ENCODE results near the gene SEMA4C. TPM values are rescaled to one million over a fixed set of nuclear protein-coding genes. Genes with fewer than 3 reads are reported as not detected.
"Not testable (repeated sequence)": the region's sequence is repeated elsewhere in the genome, so short reads cannot be mapped to it uniquely, and the experiment has no call there.

The SEMA4C gene
- total RNA-seq, 2 experiments from 2014 or later = 5.9 to 8.3 TPM

DNA sequence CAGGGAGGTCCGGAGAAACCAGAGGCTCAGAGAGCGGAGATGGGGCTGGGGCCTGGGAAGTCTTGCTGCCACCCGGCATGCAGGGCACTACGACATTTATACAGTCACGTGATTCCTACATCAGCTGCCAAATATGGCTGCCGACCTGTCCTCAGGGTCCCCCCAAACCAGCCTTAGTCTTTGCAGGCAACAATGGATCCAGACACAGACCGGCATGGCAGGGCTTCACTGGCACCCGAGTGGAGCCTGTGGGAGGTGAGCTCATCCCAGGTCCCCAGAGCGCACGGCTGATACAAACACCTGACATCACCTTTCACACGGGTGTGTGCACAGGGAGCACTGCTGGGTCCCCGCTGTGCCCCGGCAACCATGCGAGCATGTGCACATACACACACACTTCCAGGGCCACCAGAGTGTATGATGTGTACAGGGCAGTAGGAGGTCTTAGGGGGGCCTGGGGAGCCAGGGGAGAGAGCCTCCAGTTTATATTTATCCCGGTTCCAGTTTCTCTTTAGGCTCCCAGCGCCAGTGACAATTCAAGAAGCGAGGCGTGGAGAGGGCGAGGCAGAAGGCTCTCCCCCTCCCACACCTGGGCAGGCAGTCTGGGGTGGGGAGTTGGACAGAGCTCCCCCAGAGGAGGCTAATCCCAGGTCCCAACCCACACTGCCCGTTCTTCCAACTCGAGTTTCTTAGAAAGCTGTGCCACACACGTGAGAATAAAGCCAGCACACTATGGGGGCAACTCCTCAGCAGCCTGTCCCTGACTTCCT, 2.7 kb downstream of the SEMA4C start:
- H3K4me3 Mint-ChIP-seq = peak overlapping the region; percentile 84
- H3K36me3 Mint-ChIP-seq = peaks cover 7% of the 10 kb centered on the region
- peak overlapping the region; percentile 77 for H3K27ac Mint-ChIP-seq
- H3K9me3 Mint-ChIP-seq = no peaks in the 10 kb centered on the region
- H3K27me3 Mint-ChIP-seq = peaks cover 10% of the 10 kb centered on the region
- DNase-seq = no peak
- peaks cover 20% of the 10 kb centered on the region for H3K4me1 Mint-ChIP-seq

DNA sequence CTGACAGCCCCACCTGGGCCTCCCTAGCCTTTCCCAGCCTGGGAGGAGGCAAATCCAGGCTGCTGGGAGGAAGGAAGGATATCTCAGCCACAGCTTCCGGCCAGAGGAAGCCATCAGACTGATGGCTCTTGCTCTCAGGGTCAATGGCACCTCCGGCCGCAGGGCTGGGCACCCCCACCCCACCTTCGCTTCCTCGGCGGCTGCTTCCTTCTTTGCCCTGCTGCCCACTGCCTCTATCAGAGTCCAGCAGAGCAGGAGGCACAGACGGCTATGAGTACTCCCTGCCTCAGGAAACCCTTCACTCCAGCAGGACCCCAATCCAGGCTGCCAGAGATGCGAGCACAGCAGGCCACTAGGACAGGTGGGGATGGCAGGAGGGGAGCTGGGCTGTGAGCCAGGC, 3.3 kb downstream of the SEMA4C start:
- Mint-ChIP-seq H3K36me3 (peaks cover 7% of the 10 kb centered on the region), H3K4me1 (peaks cover 20% of the 10 kb centered on the region), H3K27ac (no peak overlapping the region), H3K4me3 (peak overlapping the region; percentile 84), H3K9me3 (no peaks in the 10 kb centered on the region), H3K27me3 (peaks cover 10% of the 10 kb centered on the region)
- DNase-seq = no peak

DNA sequence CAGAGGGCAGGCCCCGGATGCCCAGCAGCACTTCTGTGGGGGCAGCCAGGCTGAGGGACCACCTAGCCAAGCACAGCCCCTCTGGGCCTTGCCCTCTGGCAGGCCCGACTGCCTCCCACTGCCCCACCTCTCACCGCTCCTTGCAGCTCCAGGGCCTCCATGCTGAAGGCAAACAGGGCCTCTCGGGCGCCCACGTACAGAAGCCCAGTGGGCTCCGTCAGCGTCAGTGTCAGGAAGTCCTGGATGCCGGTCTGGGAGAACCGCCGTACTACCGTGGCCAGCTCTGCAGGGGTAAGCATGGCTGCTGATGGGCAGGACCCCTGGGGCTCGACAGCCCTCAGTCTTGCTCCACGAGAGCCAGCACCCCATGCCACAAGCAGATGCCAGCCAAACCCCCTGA, 3.7 kb downstream of the SEMA4C start:
- Mint-ChIP-seq H3K27me3 (peaks cover 7% of the 10 kb centered on the region), H3K36me3 (peaks cover 5% of the 10 kb centered on the region), H3K27ac (no peak overlapping the region), H3K4me3 (no peak overlapping the region), H3K9me3 (no peaks in the 10 kb centered on the region), H3K4me1 (peaks cover 20% of the 10 kb centered on the region)
- no peak for DNase-seq

DNA sequence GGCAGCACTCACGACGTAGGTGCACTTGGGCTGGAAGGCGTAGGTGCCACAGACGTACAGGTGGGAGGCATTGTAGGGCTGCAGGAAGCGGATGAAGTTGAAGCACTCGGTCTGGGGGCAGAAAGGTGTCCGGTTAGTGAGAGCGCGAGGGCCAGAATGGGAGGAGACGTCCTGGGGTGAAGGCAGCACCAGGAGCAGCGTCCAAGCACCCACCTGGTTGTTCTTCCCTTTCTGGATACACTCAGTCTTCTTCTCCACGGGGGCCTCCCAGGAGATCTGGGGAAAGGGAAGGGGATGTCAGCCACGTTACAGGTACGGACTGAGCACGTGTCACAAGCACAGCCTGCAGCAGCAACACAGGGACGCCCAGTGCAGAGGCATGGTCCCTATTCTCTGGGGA, 4.2 kb downstream of the SEMA4C start:
- Mint-ChIP-seq H3K4me3 (no peak overlapping the region), H3K27me3 (peaks cover 3% of the 10 kb centered on the region), H3K36me3 (peaks cover 5% of the 10 kb centered on the region), H3K27ac (no peak overlapping the region), H3K4me1 (peaks cover 16% of the 10 kb centered on the region), H3K9me3 (no peaks in the 10 kb centered on the region)
- no peak for DNase-seq

DNA sequence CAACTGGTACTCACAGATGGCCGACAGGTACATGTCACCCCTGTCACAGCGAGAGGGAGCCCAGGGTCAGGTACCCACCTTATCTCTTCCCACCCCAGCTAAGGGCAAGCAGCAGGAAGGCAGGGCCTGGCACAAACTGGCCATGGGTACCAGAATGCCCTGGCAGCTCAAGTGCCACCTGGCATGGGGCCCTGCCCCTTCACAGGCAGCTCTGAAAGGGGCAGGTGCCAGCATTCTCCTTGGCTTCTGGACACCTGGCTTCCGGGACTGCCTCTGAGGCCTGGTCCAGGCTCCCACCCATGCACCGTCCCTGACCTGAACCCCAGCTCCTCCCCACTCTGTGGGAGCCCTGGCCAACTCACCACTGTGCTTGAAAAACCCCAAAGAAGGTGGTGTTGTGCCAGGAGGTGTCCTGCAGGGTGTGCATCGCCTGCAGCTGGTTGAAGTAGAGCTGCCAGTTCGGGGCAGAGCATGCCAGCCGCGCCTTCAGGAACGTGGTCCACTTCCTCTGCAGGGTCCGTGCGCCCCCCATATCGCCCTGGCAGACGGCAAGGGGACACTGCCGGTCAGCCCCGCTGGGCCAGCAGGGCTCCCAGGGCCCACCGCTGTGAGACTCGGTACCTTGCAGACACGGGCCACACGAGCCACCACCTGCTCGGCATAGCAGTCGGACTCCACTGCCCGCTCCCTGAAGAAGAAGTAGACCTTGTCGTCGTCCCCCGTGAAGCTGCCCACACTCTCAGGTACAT, 5.4 kb downstream of the SEMA4C start:
- DNase-seq = no peak
- no peak overlapping the region for H3K4me3 Mint-ChIP-seq
- H3K4me1 Mint-ChIP-seq = peaks cover 21% of the 10 kb centered on the region
- H3K36me3 Mint-ChIP-seq = peaks cover 8% of the 10 kb centered on the region
- H3K27me3 Mint-ChIP-seq = no peaks in the 10 kb centered on the region
- H3K9me3 Mint-ChIP-seq = no peaks in the 10 kb centered on the region
- no peak overlapping the region for H3K27ac Mint-ChIP-seq

DNA sequence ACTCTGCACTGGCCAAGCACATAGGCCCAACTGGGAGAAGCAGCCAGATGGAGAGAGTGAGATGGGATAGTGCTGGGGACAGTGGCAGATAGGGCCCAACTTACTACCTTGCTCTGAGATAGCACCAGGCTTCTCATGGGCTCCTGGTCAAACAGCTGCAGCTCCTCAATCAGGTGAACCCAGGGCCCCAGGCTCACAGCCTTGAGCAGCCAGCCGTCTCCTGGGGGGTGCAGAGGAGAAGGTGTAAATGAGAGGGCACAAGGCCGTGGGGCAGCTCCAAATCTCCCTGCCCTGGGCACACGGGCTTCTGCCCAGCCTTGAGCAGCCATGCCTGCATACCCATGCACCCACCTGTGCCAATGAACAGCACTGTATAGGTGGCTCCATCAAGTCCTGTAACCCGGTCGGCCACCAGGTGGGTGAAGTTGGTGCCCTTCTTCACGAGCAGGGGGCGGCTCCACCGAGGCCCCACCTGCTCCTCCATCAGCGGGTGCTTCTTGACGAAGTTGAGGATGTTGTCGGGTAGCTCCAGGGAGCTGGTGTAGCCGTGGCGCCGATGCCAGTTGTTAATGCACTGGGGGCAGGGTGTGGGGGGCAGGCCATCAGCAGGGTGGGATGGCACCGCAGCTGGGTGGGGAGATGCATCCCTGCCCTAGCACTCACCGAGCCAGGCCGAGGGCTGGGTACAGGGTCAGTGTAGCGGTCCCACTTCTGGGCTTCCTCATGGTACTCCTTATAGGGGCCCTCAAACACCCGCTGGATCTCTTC, 6.1 kb downstream of the SEMA4C start:
- Mint-ChIP-seq H3K27ac (no peak overlapping the region), H3K4me3 (no peak overlapping the region), H3K36me3 (peaks cover 8% of the 10 kb centered on the region), H3K27me3 (no peaks in the 10 kb centered on the region), H3K9me3 (no peaks in the 10 kb centered on the region), H3K4me1 (peaks cover 28% of the 10 kb centered on the region)
- DNase-seq = no peak

DNA sequence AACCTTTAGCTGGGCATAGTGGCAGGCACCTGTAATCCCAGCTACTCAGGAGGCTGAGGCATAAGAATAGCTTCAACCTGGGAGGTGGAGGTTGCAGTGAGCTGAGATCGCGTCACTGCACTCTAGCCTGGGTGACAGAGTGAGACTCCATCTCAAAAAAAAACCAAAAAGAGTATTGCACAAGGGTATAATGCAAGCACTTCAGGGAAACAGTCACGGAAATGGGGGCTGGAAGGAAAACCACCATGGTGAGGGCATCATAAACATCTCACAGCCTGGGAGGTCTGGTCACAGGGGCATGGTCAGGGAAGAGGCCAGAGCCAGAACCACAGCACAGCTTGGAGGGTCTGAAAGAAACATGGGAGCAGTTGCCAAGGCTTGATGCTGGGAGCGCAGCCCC, 6.8 kb downstream of the SEMA4C start:
- H3K4me3 Mint-ChIP-seq, H3K9me3 Mint-ChIP-seq: not testable (repeated sequence)

DNA sequence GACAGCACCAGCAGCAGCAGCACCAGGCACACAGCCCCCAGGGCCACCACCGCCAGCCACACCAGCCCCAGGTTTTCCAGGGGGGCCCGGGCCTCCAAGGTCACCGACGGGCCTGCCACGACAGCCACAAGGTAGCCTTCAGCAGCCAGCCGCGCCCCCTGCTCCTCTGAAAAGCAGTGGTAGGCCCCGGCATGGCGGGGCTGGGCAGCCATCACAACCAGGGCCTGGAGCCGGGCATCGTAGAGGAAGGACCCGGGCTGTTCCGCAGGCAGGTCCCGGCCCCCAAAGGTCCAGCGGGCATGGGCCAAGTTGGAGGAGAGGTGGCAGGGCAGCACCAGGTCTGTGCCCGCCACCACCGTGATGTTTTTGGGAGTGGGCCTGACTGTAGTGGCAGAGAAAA, 8.8 kb downstream of the SEMA4C start:
- no peak overlapping the region for H3K4me3 Mint-ChIP-seq
- DNase-seq = no peak
- H3K27ac Mint-ChIP-seq = no peak overlapping the region
- H3K27me3 Mint-ChIP-seq = no peaks in the 10 kb centered on the region
- peaks cover 26% of the 10 kb centered on the region for H3K4me1 Mint-ChIP-seq
- H3K9me3 Mint-ChIP-seq = no peaks in the 10 kb centered on the region
- peaks cover 4% of the 10 kb centered on the region for H3K36me3 Mint-ChIP-seq

More for the DNA sequence above, 6.8 kb downstream of the SEMA4C start:
- H3K4me1 Mint-ChIP-seq = peaks cover 28% of the 10 kb centered on the region
- H3K36me3 Mint-ChIP-seq, DNase-seq, H3K27me3 Mint-ChIP-seq, H3K27ac Mint-ChIP-seq: not testable (repeated sequence)

DNA sequence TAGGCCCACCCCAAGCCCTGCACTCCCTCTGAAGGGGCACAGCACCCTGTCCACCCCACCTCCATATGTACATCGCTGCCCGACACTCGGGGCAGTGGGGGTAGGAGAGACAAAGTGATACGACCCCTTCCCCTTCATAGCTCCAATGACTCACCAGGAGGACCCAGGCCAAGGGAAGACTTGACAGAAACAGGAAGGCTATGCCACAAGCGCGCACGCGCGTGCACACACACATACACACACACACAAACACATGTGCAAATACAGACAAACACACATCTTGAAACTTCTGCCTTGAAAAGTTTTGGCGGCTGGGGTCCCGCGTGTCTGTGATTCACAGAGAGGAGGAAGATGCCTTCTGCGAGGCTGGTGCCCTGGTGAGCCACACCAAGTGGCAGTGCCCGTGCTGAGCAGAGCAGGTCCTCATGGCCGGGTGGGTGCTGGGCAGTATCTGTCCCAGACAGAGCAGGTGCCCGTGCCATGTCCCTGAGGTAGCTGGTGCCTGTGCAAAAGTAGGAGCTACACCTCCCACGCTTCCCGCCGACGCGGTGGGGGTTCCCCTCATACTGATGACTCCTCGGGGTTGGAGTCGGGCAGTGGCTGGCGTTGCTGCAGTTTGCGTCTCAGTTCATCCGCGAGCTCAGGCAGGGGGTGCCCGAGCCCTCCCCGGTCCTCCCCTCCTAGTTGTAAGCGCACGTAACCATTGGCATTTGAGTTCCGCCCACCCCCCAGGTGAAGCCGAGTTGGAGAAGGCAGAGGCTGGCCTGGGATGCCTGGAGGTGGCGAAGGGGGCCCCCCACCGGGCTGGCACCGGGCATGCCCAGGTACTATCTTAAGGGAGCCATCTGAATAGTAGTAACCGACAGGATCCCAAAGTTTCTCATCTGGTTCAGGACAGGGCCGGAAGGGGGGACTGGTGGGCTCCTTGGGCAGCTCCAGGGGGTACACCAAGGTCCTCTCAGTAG, 9.5 kb downstream of the SEMA4C start:
- DNase-seq = peak; percentile 41
- Mint-ChIP-seq H3K9me3 (no peaks in the 10 kb centered on the region), H3K4me3 (no peak overlapping the region), H3K36me3 (peaks cover 4% of the 10 kb centered on the region), H3K27ac (no peak overlapping the region), H3K4me1 (peaks cover 28% of the 10 kb centered on the region), H3K27me3 (no peaks in the 10 kb centered on the region)

DNA sequence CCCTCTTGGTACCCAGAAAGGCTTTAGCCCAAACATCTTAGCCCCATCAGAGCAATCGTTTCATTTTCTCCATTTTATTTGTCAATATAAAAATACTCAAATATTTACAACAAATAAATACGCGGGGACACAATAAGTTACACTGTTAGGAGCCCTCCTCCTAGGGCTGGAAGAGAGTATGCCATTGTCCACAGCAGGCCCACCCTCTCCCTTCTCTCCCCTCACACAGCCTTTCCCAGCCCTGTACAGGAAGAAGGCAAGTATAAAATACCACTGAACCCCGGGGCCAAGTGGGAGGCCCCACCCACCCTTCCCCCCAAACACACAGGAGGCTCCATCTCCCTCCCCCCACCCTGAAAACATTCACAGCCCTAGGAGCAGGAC, 10.2 kb downstream of the SEMA4C start:
- no peaks in the 10 kb centered on the region for H3K27me3 Mint-ChIP-seq
- peaks cover 28% of the 10 kb centered on the region for H3K4me1 Mint-ChIP-seq
- H3K27ac Mint-ChIP-seq = no peak overlapping the region
- peaks cover 4% of the 10 kb centered on the region for H3K36me3 Mint-ChIP-seq
- no peak for DNase-seq
- no peaks in the 10 kb centered on the region for H3K9me3 Mint-ChIP-seq
- no peak overlapping the region for H3K4me3 Mint-ChIP-seq

DNA sequence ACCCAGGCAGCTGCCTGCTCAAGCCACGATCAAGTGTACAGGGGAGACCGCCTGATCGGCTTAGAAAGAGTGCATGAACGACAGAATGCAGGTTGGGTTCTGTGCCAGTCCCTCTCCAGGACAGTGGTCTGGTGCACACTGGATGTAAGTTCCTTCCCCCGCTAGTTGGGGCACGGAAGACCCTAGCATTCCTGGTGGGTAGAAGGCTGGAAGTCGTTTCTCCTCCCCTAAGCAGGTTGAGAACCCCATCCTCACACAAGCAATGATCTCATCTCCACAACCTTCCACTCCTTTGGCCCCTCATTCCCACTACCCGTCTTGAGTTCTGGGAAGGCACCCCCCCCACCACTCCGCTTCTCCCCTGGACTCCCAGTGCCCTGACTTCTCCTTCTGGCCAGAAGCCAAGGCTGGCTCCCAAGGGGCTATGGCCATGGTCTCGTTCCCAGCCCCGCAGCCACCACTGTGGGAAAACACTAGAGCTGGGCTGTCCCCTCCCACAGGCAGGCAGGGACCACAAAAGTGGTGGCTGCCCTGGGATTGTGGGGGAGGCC, 10.7 kb downstream of the SEMA4C start:
- Mint-ChIP-seq H3K36me3 (peaks cover 4% of the 10 kb centered on the region), H3K27me3 (no peaks in the 10 kb centered on the region), H3K4me1 (peaks cover 28% of the 10 kb centered on the region), H3K27ac (no peak overlapping the region), H3K9me3 (no peaks in the 10 kb centered on the region), H3K4me3 (peak overlapping the region; percentile 18)
- DNase-seq = no peak

DNA sequence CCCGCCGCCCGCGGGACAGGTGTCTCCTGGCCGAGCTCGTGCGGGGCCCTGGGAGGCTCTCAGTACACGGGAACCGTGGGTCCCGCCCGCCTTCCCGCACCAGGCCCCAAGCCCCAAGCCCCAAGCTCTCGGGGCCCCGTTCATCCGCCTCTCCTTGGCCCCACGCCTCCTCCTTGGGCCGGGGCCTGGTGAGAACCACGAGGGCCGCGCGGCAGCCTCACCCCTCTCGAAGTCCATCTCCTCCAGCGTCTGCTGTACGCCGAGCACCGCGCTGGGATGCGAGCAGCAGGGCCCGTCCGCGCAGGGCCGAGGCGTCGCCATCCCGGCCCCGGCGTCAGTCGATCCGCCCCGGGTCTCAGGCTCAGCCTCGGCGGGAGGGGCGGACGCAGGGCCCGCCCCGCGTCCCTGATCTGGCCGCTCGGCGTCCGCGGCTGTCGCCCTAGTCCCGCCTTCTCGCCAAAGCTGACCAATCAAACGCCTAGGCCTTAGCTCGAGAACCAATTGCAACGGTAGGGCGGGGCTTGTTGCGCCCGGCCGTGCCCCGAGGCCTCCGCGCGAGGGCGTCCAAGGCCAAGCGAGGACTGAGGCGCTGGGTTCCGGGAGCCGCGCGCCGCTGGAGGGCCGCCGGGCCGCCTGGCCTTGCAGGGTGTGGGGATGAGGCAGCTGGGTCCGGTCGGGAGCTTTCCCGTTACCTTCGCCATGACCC, 12.1 kb downstream of the SEMA4C start, which contains the start of gene ANKRD39:
ANKRD39 (minus strand) TSS at position 350 of the 706 bp plus-strand sequence; CDS start at position 321, 29 bp downstream.
- H3K9me3 Mint-ChIP-seq = no peaks in the 10 kb centered on the region
- H3K27ac Mint-ChIP-seq = peak within 1 kb of the TSS; percentile 89
- peak within 1 kb of the TSS; percentile 88 for H3K4me3 Mint-ChIP-seq
- DNase-seq = peak; percentile 99
- H3K4me1 Mint-ChIP-seq = peaks cover 28% of the 10 kb centered on the region
- peaks cover 4% of the 10 kb centered on the region for H3K36me3 Mint-ChIP-seq
- no peaks in the 10 kb centered on the region for H3K27me3 Mint-ChIP-seq

DNA sequence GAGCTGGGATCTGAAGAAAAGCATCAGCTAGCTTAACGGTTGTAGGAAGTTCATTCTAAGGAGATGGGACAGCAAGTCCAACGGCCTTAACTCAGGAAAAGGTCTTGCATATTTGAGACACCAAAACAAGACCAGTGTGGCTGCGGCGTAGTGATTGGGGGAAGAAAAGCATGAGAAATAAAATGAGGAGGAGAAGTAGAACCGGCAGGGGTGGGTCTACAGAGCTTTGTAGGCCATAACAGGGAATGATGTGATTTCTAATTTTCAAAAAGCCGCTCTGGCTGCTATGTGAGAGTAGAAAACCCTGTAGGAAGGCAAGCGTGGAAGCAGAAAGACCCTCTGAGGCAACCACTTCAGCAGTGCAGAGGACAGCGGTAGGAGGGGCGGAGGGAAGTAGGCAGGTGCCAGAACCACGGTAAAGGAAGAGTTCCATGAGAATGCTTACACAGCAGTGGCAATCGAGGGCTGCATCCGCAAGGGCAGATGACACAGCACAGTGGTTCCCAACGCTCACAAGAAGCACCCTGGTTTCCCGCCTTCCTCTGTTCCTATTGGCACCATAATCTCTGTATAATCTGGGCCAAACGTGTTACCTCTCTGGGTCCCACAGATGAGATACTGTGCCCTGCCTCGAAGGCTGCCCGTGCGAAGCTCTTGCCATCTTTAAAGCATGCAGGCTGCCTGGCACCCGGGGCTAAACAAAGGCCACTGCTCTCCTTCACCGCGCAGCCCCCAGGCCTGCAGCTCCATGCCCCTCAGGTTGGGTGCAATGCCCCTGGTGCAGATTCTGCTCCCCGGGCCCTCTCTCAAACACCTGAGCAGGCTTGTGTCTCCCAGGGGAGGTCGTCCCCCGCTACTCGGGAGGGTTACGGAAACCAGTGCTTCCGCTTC, 12.9 kb downstream of the SEMA4C start:
- peaks cover 9% of the 10 kb centered on the region for H3K36me3 Mint-ChIP-seq
- no peaks in the 10 kb centered on the region for H3K9me3 Mint-ChIP-seq
- peaks cover 28% of the 10 kb centered on the region for H3K4me1 Mint-ChIP-seq
- DNase-seq = peak; percentile 25
- peak overlapping the region; percentile 89 for H3K27ac Mint-ChIP-seq
- no peaks in the 10 kb centered on the region for H3K27me3 Mint-ChIP-seq
- peak overlapping the region; percentile 88 for H3K4me3 Mint-ChIP-seq
